NB4 (cell line): Measurements from ENCODE around the gene IFI6.

Experiments used
- DNase-seq: peaks from one replicate; pipeline ENCODE4 v3.0.0; 2010; ENCODE audit warnings: low read depth
- H3K4me3 ChIP-seq: one replicate; pipeline ENCODE4 v1.5.1; 2011; ENCODE audit warnings: mild to moderate bottlenecking, low read depth, low read length, moderate library complexity
- MYC ChIP-seq: IDR thresholded peaks from 2 replicates; pipeline ENCODE4 v1.6.1; 2011; ENCODE audit warnings: low read depth, low read length
- POLR2A ChIP-seq: IDR thresholded peaks from 2 replicates; pipeline ENCODE4 v1.6.1; 2011; ENCODE audit warnings: mild to moderate bottlenecking; ENCODE audit not compliant: insufficient read length; ENCODE audit errors: extremely low read depth
- TF ChIP-seq, protein P1 (sequence below): IDR thresholded peaks from 2 replicates; pipeline ENCODE4 v1.6.1; 2011; ENCODE audit warnings: low read depth, low read length
- TF ChIP-seq, protein P2 (sequence below): IDR thresholded peaks from one replicate; pipeline ENCODE4 v1.5.1; 2012; ENCODE audit warnings: low read depth, low read length

IFI6 gene

DNA sequence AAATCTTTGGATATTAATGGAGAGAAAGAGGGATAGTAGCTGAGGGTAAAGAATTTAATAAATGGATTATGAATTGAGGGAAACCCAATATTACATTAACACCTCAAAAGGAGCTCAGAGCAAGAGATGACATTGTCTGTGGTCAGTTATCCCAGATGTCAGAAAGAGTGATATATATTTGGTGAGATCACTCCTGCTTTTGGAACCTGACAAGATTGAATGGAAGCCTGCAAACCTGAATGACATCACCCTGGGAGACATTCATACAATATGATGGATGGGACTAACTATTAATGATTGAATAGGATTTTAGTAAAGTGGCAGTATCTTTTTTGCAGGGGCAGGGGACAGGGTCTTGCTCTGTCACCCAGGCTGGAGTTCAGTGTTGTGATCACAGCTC is 6.8 kb upstream of the IFI6 start:
- DNase-seq, result no peak
- TF ChIP-seq POLR2A, result no peak
- TF ChIP-seq, protein P1, sequence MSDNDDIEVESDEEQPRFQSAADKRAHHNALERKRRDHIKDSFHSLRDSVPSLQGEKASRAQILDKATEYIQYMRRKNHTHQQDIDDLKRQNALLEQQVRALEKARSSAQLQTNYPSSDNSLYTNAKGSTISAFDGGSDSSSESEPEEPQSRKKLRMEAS, result no peak
- TF ChIP-seq MYC, result no peak
- TF ChIP-seq, protein P2, sequence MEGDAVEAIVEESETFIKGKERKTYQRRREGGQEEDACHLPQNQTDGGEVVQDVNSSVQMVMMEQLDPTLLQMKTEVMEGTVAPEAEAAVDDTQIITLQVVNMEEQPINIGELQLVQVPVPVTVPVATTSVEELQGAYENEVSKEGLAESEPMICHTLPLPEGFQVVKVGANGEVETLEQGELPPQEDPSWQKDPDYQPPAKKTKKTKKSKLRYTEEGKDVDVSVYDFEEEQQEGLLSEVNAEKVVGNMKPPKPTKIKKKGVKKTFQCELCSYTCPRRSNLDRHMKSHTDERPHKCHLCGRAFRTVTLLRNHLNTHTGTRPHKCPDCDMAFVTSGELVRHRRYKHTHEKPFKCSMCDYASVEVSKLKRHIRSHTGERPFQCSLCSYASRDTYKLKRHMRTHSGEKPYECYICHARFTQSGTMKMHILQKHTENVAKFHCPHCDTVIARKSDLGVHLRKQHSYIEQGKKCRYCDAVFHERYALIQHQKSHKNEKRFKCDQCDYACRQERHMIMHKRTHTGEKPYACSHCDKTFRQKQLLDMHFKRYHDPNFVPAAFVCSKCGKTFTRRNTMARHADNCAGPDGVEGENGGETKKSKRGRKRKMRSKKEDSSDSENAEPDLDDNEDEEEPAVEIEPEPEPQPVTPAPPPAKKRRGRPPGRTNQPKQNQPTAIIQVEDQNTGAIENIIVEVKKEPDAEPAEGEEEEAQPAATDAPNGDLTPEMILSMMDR, result no peak
- H3K4me3 ChIP-seq, result no peak overlapping the region

DNA sequence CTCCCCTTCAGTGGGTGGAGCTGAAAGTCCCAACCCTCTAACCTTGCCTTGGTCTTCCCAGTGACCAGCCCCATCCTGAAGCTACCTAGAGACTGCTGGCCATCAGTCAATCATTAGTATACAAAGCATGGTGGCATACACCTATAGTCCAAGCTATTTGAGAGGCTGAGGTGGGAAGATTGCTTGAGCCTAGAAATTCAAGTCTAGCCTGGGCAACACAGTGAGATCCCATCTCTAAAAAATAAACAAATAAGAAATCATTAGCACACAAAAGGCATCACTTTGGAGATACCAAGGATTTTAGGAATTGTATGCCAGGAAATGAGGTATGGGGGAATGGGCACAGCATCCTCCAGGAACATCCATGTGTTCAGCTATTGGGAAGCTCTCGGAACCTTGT is 4.4 kb upstream of the IFI6 start:
- no peak overlapping the region for H3K4me3 ChIP-seq
- DNase-seq, result no peak
- TF ChIP-seq MYC (no peak), POLR2A (no peak)
- TF ChIP-seq, protein P1, result no peak
- TF ChIP-seq, protein P2, result no peak

DNA sequence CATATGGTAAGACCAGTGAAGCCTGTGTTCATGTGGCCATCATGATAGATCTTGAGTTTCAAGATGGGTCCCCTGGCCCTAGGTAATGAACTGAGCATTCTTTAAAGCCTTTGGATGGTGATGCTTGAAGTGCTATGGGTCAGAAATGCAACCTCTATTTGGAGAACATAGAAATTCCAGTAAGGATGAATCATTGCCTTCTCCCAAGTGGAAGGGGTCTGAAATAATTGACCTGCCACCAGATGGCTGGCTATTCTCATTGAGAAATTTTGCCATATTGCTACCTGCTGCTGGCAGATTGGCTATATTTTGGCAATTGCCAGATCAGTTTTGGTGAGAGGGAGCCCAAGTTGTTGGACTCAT is 739 bp upstream of the IFI6 start:
- TF ChIP-seq MYC, result no peak
- TF ChIP-seq POLR2A, result no peak
- TF ChIP-seq, protein P1, result no peak
- TF ChIP-seq, protein P2, result no peak
- no peak for DNase-seq
- H3K4me3 ChIP-seq, result peak overlapping the region; percentile 58

DNA sequence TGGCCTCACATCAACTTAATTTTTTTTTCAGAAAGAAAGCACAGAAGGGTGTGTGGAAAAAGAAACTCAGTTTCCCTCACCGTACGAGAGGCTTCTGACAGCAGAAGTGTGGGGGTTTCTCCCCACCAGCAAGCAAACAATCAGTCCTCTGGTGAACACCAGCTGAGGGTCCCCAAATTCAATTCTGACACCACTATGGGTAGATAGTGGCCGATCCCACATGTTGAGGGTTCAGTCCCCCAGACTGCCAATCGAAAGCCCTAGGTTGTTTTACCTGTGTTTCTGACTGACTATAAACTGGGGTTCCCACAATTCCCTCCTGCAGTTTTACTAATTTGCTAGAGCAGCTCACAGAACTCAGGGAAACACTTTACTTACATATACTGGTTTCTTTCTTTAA is 2.1 kb downstream of the IFI6 start:
- no peak overlapping the region for H3K4me3 ChIP-seq
- DNase-seq, result no peak
- no peak for TF ChIP-seq MYC
- TF ChIP-seq, protein P1, result no peak
- TF ChIP-seq, protein P2, result no peak
- TF ChIP-seq POLR2A, result no peak

DNA sequence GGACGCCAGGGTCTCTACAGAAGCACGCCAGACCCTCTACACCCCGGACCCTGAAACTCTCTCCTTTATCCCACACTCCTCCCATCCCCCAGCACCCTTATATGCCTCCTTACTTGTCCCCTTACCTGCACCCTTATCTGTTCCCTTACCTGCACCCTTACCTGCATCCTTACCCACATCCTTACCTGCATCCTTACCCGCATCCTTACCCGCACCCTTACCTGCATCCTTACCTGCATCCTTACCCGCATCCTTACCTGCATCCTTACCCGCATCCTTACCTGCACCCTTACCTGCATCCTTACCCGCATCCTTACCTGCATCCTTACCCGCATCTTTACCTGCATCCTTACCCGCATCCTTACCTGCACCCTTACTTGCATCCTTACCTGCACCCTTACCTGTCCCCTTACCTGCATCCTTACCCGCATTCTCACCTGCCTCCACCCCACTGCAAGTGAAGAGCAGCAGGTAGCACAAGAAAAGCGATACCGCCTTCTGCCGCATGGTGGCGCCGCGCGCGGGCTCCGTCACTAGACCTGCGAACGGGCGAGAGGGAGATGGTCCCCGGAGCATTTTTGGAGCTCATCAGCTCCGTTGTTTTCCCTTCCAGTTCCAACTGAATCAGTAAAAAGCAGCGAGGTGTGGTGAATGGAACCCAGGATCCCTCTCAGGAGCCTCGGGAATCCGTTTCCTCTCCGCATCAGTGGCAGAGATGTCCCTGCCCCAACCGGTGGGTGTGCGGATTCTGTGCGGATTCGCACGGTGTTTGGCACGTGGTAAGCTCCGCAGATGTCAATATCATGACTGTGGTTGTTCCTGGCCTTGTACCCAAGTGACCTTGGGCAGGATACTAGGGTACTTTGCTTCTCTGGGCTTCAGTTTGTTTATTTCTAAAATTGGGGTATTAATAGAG is 2.9 kb downstream of the IFI6 start:
- peak; percentile 74 for DNase-seq
- H3K4me3 ChIP-seq, result no peak overlapping the region
- TF ChIP-seq, protein P2, result peak; percentile 47
- TF ChIP-seq POLR2A, result no peak
